K562 (cell line): ENCODE measurements around the gene OR7A10. TPM values are rescaled to one million over a fixed set of nuclear protein-coding genes. Genes with fewer than 3 reads are reported as not detected.

Experiments
- ATAC-seq: fragments of 200-7000 bp; cut with Tn5 transposase; 3 replicates; pipeline ENCODE4 v1.9.1; 2020; ENCODE audit warnings: moderate library complexity
- BruUV-seq: library from RNA; stranded (reverse); fragments of 400-500 nt; replicated peaks from 2 replicates; lab custom pipeline; 2021; lab: Mats Ljungman, UMichigan
- CTCF ChIA-PET: fragments of 300-600 bp; formaldehyde crosslinking; extraction: SDS; loops from one replicate; lab custom pipeline; 2021; ENCODE audit warnings: low intra/inter-chr PET ratio; lab: Yijun Ruan, JAX
- POLR2A ChIA-PET: fragments of 300-600, 350-650 bp; sonication (Branson Sonifier 250); formaldehyde crosslinking; extraction: SDS; loops from one replicate; lab custom pipeline; 2021; ENCODE audit warnings: antibody characterized with exemption, inconsistent platforms; lab: Yijun Ruan, JAX
- DNase-seq, 4 experiments: peaks; one replicate each; pipeline versions ENCODE4 v3.0.0 to v3.0.0-alpha.2; 2011 to 2018; ENCODE audit warnings: low spot score in 3 of 4, mixed read lengths in 3 of 4; ENCODE audit errors: extremely low read depth in 1 of 4
- FAIRE-seq: peaks from 2 replicates; lab custom pipeline; 2011; peaks lifted over from hg19 to GRCh38; lab: Jason Lieb, UNC
- H2AFZ ChIP-seq: 2 replicates; pipeline ENCODE4 v1.6.0; 2011; ENCODE audit warnings: low read depth, low read length, control low read depth, inconsistent platforms
- H3K27ac ChIP-seq: fragments of 200-600 bp; 3 replicates; pipeline ENCODE4 v1.8.0; 2011; ENCODE audit warnings: low read depth, mild to moderate bottlenecking, control low read depth, inconsistent platforms, low read length, moderate library complexity, mixed read lengths; ENCODE audit errors: extremely low read depth
- H3K27me3 ChIP-seq, 2 experiments: fragments of 300-600 bp in 1 of 2; 2 replicates in 1 of 2; 3 replicates in 1 of 2; pipeline versions ENCODE4 v1.6.0 to v1.8.0; 2011; ENCODE audit warnings: inconsistent platforms in 2 of 2, low read length in 2 of 2, mild to moderate bottlenecking in 1 of 2, mixed read lengths in 1 of 2, moderate library complexity in 1 of 2; ENCODE audit not compliant: control insufficient read depth in 2 of 2, insufficient read depth in 2 of 2
- H3K36me3 ChIP-seq: fragments of 300-600 bp; 3 replicates; pipeline ENCODE4 v1.8.0; 2011; ENCODE audit warnings: mild to moderate bottlenecking, low read length, inconsistent platforms; ENCODE audit not compliant: control insufficient read depth, insufficient read depth
- H3K4me1 ChIP-seq, 2 experiments: fragments of 200-600 bp in 1 of 2; replicated peaks in 1 of 2; 2 replicates in 1 of 2; 3 replicates in 1 of 2; pipeline versions ENCODE4 v1.5.1 to v1.8.0; 2011; ENCODE audit warnings: inconsistent platforms in 2 of 2, low read length in 2 of 2, mild to moderate bottlenecking in 1 of 2, mixed read lengths in 1 of 2, moderate library complexity in 1 of 2; ENCODE audit not compliant: control insufficient read depth in 2 of 2, insufficient read depth in 2 of 2
- H3K4me2 ChIP-seq: 2 replicates; pipeline ENCODE4 v1.6.1; 2011; ENCODE audit warnings: low read length, control low read depth, inconsistent platforms, mixed read lengths; ENCODE audit not compliant: insufficient read depth
- H3K4me3 ChIP-seq: fragments of 200-600 bp; sonication (generic), shearing (Covaris generic); 2 replicates; pipeline ENCODE4 v1.5.1; 2016; ENCODE audit warnings: control low read depth, inconsistent platforms
- H3K79me2 ChIP-seq: fragments of 200-600 bp; 3 replicates; pipeline ENCODE4 v1.8.0; 2011; ENCODE audit warnings: low read length, inconsistent platforms; ENCODE audit not compliant: control insufficient read depth, insufficient read depth
- H3K9ac ChIP-seq, 2 experiments: 2 replicates each; pipeline versions ENCODE4 v1.6.0 to v1.6.1; 2011; ENCODE audit warnings: low read depth in 2 of 2, low read length in 2 of 2, control low read depth in 1 of 2, inconsistent platforms in 1 of 2, mild to moderate bottlenecking in 1 of 2, mixed read lengths in 1 of 2; ENCODE audit not compliant: insufficient read depth in 1 of 2
- H3K9me1 ChIP-seq: one replicate; pipeline ENCODE4 v1.6.0; 2011; ENCODE audit warnings: inconsistent platforms, mild to moderate bottlenecking, low read length, moderate library complexity; ENCODE audit not compliant: control insufficient read depth, insufficient read depth
- H3K9me3 ChIP-seq: replicated peaks from 2 replicates; pipeline ENCODE4 v1.5.1; 2011; ENCODE audit warnings: low read depth, low read length, inconsistent platforms; ENCODE audit not compliant: control insufficient read depth, insufficient read depth
- H4K20me1 ChIP-seq: replicated peaks from 2 replicates; pipeline ENCODE4 v1.6.1; 2011; ENCODE audit warnings: low read length, inconsistent platforms, mixed read lengths; ENCODE audit not compliant: control insufficient read depth, insufficient read depth
- FOSL1 ChIP-seq: fragments of 200-800 bp; sonication (Bioruptor generic); conservative IDR thresholded peaks from 2 replicates; pipeline ENCODE4 v1.6.1; 2016; ENCODE audit warnings: missing genetic modification characterization, missing compliant biosample characterization
- KHSRP ChIP-seq: fragments of 450-650 bp; IDR thresholded peaks from 2 replicates; pipeline ENCODE4 v1.6.1; 2017
- NR2C2 ChIP-seq, 2 experiments: fragments of 200-800 bp in 1 of 2; sonication (Bioruptor generic) in 1 of 2; sonication (generic) in 1 of 2; formaldehyde crosslinking in 1 of 2; IDR thresholded peaks; 2 replicates each; pipeline versions ENCODE4 v1.6.1 to v1.8.0; 2016 to 2022; ENCODE audit warnings: mild to moderate bottlenecking in 1 of 2, missing compliant biosample characterization in 1 of 2, missing genetic modification characterization in 1 of 2, missing genetic modification reagents in 1 of 2
- SOX6 ChIP-seq: fragments of 450-650 bp; IDR thresholded peaks from 2 replicates; pipeline ENCODE4 v1.6.1; 2014; ENCODE audit warnings: mild to moderate bottlenecking
- WGBS: fragments of 100-300 bp; shearing (Covaris generic); methylation state at CpG from one replicate; pipeline ENCODE4 v1.1.6; 2016; ENCODE audit warnings: low coverage, mixed read lengths; ENCODE audit not compliant: insufficient coverage; ENCODE audit errors: missing lambda C conversion rate; 5-methylcytosine and 5-hydroxymethylcytosine counted together
- in situ Hi-C: fragments of 300-500 bp; cut with MboI; formaldehyde crosslinking; loops from 4 replicates; pipeline ENCODE4 v1.15.0; 2018; ENCODE audit warnings: inconsistent platforms, mixed read lengths
- intact Hi-C: fragments of 100-400 bp; cut with micrococcal nuclease; formaldehyde crosslinking; loops from 2 replicates; pipeline ENCODE4 v1.14.2; 2022
- polyA plus RNA-seq, 8 experiments: library from polyadenylated mRNA; depleted of rRNA in 4 of 8; stranded (reverse) in 5 of 8; unstranded in 3 of 8; fragments of >200 nt; fragmentation: Nextera tagmentation in 2 of 8; fragmentation: Illumina TruSeq in 1 of 8; extraction: Ambion mirVana in 2 of 8; extraction: Trizol in 1 of 8; gene quantifications; 2 replicates each; pipeline versions ENCODE4 v1.2.1 to v1.2.3, GENCODE V29; 2011 to 2014; ENCODE audit warnings: inconsistent platforms in 1 of 8, missing spikeins in 1 of 8
- total RNA-seq, 7 experiments: library from RNA; depleted of rRNA in 6 of 7; stranded (reverse); fragments of >200 nt in 6 of 7; fragmentation: Illumina TruSeq in 2 of 7; extraction: Trizol in 2 of 7; gene quantifications; 2 replicates each; pipeline versions ENCODE4 v1.2.1 to v1.2.3, GENCODE V29; 2011 to 2021; ENCODE audit warnings: low replicate concordance in 1 of 7
- TF ChIP-seq, protein P1 (sequence below), 2 experiments: fragments of 450-650 bp in 1 of 2; sonication (generic) in 1 of 2; formaldehyde crosslinking in 1 of 2; IDR thresholded peaks in 1 of 2; conservative IDR thresholded peaks in 1 of 2; 2 replicates each; pipeline versions ENCODE4 v1.6.1 to v1.8.1; 2016 to 2023; ENCODE audit warnings: mild to moderate bottlenecking in 2 of 2, moderate library complexity in 2 of 2, inconsistent platforms in 1 of 2, missing genetic modification reagents in 1 of 2

The OR7A10 gene
- total and polyA plus RNA-seq, 9 of the 15 experiments (the other 6 are each of a cell fraction or from before 2014, with no cell fraction given): not detected

GRCh38 chr19:14840206-14840605, 8.5 kb downstream of the OR7A10 start:
- Histone ChIP-seq H3K9me3 (no peaks in the 10 kb centered on the region; the same call in 1 of the 2 replicates), H3K27me3 (peaks cover 5 to 11% of the 10 kb centered on the region in 2 experiments; a peak in 4 of 5 replicates), H3K36me3 (no peaks in the 10 kb centered on the region), H3K79me2 (no peaks in the 10 kb centered on the region), H3K4me1 (no peaks in the 10 kb centered on the region), H3K27ac (no peak overlapping the region), H4K20me1 (no peaks in the 10 kb centered on the region), H3K9me1 (no peaks in the 10 kb centered on the region), H3K4me3 (no peak overlapping the region), H3K4me2 (no peak overlapping the region), H3K9ac (no peak overlapping the region), H2AFZ (no peak overlapping the region)
- 0% methylated on average over 1 of the region's 1 CpG for WGBS
- ChIA-PET POLR2A (no interaction called here), CTCF (no interaction called here)
- intact Hi-C loops: no loop called here
- DNase-seq: no peak
- BruUV-seq: no TSS peak
- no peak for FAIRE-seq
- in situ Hi-C loops: no loop called here
- TF ChIP-seq SOX6 (peak; percentile 31; the same call in 1 of the 2 replicates), KHSRP (no peak), NR2C2 (CRISPR knock-in tag; IDR thresholded peaks at IDR 0.05) (no peak), NR2C2 (tag; IDR thresholded peaks at IDR 0.05) (no peak), FOSL1 (tag) (0 out of 2 replicates have a peak, but pooled peaks have one; percentile 21)
- TF ChIP-seq, protein P1, sequence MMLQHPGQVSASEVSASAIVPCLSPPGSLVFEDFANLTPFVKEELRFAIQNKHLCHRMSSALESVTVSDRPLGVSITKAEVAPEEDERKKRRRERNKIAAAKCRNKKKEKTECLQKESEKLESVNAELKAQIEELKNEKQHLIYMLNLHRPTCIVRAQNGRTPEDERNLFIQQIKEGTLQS (IDR thresholded peaks at IDR 0.05): peak; percentile 41; the same call in 1 of the 2 replicates
- TF ChIP-seq, protein P1 (CRISPR knock-in tag; conservative IDR thresholded peaks at IDR 0.05): no peak
- no peak for ATAC-seq
